A204.1 (cell line): ENCODE data around the gene PRLHR.
"Not testable (repeated sequence)": the region's sequence is repeated elsewhere in the genome, so short reads cannot be mapped to it uniquely, and the experiment has no call there.

Source experiments
- FAIRE-seq: peaks from 2 replicates; lab custom pipeline; 2012; peaks lifted over from hg19 to GRCh38; lab: Jason Lieb, UNC

The PRLHR gene

GRCh38 chr10:118595598-118596425 is at the start of gene PRLHR:
TSS of gene PRLHR (minus strand) at chr10:118595648. CDS start at chr10:118595244, 404 bp downstream.
- FAIRE-seq, result no peak

- no peak for FAIRE-seq
These were observed 46.8 kb upstream of the PRLHR start for GRCh38 chr10:118642228-118642627.

- no peak for FAIRE-seq
These were observed 43.2 kb upstream of the PRLHR start for GRCh38 chr10:118638680-118639079.

GRCh38 chr10:118635674-118636402 is 40.4 kb upstream of the PRLHR start:
- FAIRE-seq, result no peak

- FAIRE-seq, result no peak
These were observed 38.3 kb upstream of the PRLHR start for GRCh38 chr10:118633786-118634185.

GRCh38 chr10:118629211-118629610 is 33.8 kb upstream of the PRLHR start:
- no peak for FAIRE-seq

GRCh38 chr10:118628397-118628796 is 32.9 kb upstream of the PRLHR start:
- no peak for FAIRE-seq

GRCh38 chr10:118626953-118627352 is 31.5 kb upstream of the PRLHR start:
- no peak for FAIRE-seq

GRCh38 chr10:118625504-118625903 is 30.1 kb upstream of the PRLHR start:
- FAIRE-seq, result no peak

GRCh38 chr10:118624747-118625146 is 29.3 kb upstream of the PRLHR start:
- no peak for FAIRE-seq

- no peak for FAIRE-seq
These were observed 26.0 kb upstream of the PRLHR start for GRCh38 chr10:118621304-118621942.

GRCh38 chr10:118613863-118614262 is 18.4 kb upstream of the PRLHR start:
- not testable (repeated sequence) for FAIRE-seq

GRCh38 chr10:118610577-118610976 is 15.1 kb upstream of the PRLHR start:
- FAIRE-seq, result no peak

- FAIRE-seq, result no peak
These were observed 12.4 kb upstream of the PRLHR start for GRCh38 chr10:118607768-118608354.

- no peak for FAIRE-seq
These were observed 10.2 kb upstream of the PRLHR start for GRCh38 chr10:118605694-118606093.

GRCh38 chr10:118596426-118597124 is 1.1 kb upstream of the PRLHR start:
- FAIRE-seq, result no peak

GRCh38 chr10:118595064-118595420 is 406 bp downstream of the PRLHR start:
- no peak for FAIRE-seq

- FAIRE-seq, result no peak
These were observed 920 bp downstream of the PRLHR start for GRCh38 chr10:118594392-118595063.

- no peak for FAIRE-seq
These were observed 2.6 kb downstream of the PRLHR start for GRCh38 chr10:118592675-118593330.

GRCh38 chr10:118590334-118590733 is 5.1 kb downstream of the PRLHR start:
- FAIRE-seq, result no peak
